Neural cell (in vitro differentiated cells): ENCODE data around the gene FCGR3B.
"Not testable (repeated sequence)": the region's sequence is repeated elsewhere in the genome, so short reads cannot be mapped to it uniquely, and the experiment has no call there.

Source experiments
- EZH2 ChIP-seq: fragments of 200-600, 300-800 bp; shearing (Covaris generic), sonication (generic); IDR thresholded peaks from 2 replicates; pipeline ENCODE4 v1.6.1; 2014; ENCODE audit warnings: antibody characterized with exemption, low read length, borderline replicate concordance, mild to moderate bottlenecking; ENCODE audit not compliant: insufficient read depth, poor library complexity, severe bottlenecking
- TF ChIP-seq, protein P1 (sequence below): fragments of 450-650 bp; IDR thresholded peaks from 2 replicates; pipeline ENCODE4 v1.5.1; 2014; ENCODE audit warnings: antibody characterized with exemption, mild to moderate bottlenecking, moderate library complexity; ENCODE audit not compliant: poor library complexity, severe bottlenecking

DNA sequence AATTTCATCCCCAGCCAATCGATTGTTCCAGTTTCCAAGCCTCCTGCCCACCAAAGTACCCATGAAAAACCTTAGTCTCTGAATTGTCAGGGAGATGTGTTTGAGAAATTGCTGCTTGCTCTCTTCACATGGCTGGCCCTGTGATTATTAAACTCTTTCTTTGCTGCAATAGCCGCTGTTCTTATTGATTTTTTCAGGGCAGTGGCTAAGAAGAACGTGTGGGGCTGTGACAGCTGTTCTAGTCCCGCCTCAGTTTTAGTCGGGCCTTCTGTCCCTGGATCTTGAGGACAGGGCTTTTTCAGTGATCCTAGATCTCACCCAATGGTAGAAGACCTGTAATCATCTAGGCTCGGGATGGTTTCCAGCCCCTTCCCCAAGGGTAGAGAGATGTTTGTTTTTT is 23.0 kb upstream of the FCGR3B start:
- TF ChIP-seq, protein P1, sequence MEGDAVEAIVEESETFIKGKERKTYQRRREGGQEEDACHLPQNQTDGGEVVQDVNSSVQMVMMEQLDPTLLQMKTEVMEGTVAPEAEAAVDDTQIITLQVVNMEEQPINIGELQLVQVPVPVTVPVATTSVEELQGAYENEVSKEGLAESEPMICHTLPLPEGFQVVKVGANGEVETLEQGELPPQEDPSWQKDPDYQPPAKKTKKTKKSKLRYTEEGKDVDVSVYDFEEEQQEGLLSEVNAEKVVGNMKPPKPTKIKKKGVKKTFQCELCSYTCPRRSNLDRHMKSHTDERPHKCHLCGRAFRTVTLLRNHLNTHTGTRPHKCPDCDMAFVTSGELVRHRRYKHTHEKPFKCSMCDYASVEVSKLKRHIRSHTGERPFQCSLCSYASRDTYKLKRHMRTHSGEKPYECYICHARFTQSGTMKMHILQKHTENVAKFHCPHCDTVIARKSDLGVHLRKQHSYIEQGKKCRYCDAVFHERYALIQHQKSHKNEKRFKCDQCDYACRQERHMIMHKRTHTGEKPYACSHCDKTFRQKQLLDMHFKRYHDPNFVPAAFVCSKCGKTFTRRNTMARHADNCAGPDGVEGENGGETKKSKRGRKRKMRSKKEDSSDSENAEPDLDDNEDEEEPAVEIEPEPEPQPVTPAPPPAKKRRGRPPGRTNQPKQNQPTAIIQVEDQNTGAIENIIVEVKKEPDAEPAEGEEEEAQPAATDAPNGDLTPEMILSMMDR = not testable (repeated sequence)
- TF ChIP-seq EZH2 = not testable (repeated sequence)
